GM12874 (cell line): ENCODE data around the gene TRANK1.

ENCODE experiments used
- TF ChIP-seq, protein P1 (sequence below): IDR thresholded peaks from 2 replicates; pipeline ENCODE4 v1.5.1; 2011; ENCODE audit warnings: low read depth, mild to moderate bottlenecking, control low read depth, low read length, moderate library complexity; ENCODE audit not compliant: insufficient read depth

Gene TRANK1

DNA sequence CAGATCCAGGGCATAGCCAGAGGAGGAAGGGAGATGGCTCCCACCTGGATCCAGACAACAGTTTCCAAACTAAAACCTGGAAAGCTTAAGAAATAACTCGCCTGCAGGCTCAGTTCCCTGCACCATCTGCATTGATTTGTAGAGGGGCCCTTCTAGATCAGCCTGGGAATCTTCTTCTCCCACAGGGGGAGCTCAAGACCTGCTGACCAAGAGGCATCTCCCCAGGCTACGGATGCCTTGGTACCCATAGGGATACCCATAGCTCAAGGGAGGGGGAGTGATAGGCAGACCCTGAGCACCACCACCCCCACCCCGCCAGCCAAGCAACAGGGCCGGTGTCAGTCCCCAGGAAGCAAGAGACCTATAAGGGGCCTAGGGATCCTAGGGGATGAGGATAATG, 152.5 kb downstream of the TRANK1 start:
- TF ChIP-seq, protein P1, sequence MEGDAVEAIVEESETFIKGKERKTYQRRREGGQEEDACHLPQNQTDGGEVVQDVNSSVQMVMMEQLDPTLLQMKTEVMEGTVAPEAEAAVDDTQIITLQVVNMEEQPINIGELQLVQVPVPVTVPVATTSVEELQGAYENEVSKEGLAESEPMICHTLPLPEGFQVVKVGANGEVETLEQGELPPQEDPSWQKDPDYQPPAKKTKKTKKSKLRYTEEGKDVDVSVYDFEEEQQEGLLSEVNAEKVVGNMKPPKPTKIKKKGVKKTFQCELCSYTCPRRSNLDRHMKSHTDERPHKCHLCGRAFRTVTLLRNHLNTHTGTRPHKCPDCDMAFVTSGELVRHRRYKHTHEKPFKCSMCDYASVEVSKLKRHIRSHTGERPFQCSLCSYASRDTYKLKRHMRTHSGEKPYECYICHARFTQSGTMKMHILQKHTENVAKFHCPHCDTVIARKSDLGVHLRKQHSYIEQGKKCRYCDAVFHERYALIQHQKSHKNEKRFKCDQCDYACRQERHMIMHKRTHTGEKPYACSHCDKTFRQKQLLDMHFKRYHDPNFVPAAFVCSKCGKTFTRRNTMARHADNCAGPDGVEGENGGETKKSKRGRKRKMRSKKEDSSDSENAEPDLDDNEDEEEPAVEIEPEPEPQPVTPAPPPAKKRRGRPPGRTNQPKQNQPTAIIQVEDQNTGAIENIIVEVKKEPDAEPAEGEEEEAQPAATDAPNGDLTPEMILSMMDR, result peak; percentile 35; the same call in 1 of the 2 replicates

DNA sequence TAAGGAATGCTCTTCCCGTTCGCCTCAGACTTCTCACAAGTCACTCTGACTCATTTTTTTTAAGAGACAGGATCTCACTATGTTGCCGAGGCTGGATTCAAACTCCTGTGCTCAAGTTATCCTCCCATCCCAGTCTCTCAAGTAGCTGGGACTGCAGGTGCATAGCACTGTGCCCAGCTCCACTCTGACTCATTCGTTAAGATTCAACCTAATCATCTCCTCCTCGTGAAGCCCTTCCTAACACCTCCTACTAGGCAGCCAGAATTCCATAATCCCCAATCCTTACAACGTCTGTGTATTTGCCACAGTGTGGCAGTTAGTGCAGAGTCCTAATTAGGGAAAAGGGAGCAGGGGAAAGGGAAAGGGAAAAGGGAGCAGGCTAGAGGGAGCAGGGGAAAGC, 154.1 kb downstream of the TRANK1 start:
- TF ChIP-seq, protein P1, result no peak

DNA sequence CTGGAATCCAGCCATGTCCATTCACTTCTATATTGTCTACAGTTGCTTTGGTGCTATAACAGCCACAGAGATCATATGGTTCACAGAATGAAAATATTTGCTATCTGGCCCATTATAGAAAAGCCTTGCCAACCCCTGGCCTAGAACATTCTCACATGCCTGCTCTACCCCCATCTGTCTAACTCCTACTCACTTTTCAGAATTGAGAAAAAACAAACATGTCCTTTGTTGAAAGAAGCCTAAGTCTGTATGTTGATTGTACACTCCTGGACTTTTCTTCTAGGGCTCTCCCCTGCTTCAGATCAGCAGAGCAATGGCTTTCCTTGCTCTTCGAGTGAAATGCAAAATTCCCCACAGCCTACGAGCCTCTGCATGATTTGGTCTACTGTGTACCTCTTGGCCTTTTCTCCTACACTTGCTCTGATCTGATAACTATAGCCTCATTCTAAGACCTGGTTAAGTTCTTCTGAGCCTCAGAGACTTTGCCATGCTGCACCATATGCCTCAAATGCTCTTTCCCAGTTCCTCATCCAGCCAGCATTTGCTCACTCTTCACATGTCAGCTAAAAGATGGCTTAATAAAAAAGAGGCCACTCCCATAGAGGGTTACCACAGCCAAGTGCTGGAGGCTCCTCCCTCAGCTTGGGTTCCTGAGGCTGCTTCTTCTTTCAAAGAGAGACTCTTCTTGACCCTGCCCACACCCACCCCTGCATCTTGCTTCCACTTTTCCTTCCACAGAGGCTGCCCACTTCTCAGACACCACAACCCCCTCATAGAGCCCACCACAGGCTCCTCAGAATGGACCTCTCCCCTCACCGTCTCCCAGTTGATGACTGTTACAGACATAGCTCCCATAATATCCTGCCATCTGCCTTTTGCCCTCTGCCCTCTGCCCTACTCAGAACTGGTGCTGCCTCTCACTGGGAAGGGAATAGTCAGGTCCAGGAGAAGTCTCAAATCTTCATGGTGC, 157.6 kb downstream of the TRANK1 start:
- TF ChIP-seq, protein P1, result no peak

DNA sequence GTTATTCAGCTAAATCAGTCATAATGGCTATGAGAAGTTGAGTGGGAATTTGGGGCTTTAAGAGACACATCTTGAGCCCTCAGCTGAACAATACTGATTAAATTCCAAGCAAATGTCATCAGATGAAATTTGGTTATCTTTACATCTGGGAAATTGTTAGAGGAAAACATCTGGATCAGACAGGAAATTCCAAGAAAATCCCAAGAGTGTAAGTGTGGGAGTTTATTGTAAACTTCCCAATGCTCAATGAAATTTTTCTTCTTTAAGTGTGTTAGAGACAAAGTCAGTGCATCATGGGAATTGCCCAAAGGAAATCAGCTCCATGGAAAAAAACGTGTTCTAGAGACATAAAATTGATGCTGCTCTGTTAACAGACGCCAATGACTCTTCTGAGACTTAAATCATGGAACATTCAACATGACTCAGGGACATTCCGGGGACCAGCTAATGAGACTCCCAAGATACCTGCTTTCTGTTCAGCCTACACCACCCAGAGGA, 160.7 kb downstream of the TRANK1 start:
- TF ChIP-seq, protein P1, result no peak

DNA sequence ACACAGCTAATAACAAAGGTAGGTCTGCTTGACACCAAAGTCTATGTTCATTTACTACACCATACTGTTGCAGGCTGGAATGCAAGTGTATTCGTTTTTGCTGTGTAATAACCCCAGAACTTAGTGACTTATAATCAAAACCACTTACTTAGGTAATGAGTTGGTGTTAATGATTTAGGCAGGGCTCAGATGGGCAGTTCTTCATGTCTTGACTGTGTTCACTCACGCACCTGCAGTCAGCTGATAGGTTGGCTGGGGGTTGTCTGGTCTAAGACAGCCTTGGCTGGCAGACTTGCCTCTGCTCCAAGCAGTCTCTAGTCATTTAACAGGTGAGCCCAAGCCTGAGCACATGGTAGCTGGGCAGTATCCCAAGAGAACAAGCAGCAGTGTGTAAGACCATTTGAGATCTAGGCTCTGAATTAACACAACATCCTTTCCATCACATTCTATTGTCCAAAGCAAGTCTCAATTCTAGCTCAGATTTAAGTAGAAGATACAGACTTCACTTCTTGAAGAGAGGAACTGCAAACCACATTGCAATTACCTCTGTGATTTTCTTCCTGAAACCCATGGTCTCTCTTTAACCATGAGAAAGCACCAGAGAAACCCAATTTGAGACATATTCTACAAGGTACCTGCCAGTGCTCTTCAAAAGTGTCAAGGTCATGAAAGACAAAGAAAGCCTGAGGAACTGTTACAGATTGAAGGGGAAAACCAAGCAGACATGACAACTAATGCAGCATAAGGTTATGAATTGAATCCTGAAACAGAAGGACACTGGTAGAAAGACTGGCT, 167.2 kb downstream of the TRANK1 start:
- TF ChIP-seq, protein P1, result no peak
